ENCODE measurements around the gene MLH3.

The MLH3 gene

GRCh38 chr14:75063491-75064204 lies 12.4 kb upstream of the MLH3 start, which contains the start of gene ACYP1:
ACYP1 (minus strand) TSS chr14:75064024; CDS start chr14:75063553, 471 bp downstream.
- Histone ChIP-seq H3K27ac (ENCODE audit: low read depth, low read length) (no peak within 1 kb of the TSS), H3K27me3 (ENCODE audit: control insufficient read depth, insufficient read depth, low read length) (no peaks in the 10 kb centered on the region), H3K4me3 (ENCODE audit: low read length) (peak within 1 kb of the TSS; percentile 90), H3K9ac (ENCODE audit: low read length) (peak within 1 kb of the TSS; percentile 81), H3K36me3 (ENCODE audit: control insufficient read depth, insufficient read depth, low read length) (no peaks in the 10 kb centered on the region), H3K4me1 (ENCODE audit: control insufficient read depth, insufficient read depth, low read length) (peaks cover 2% of the 10 kb centered on the region)

- Histone ChIP-seq H3K4me1 (ENCODE audit: control insufficient read depth, insufficient read depth, low read length) (peaks cover 2% of the 10 kb centered on the region), H3K27me3 (ENCODE audit: control insufficient read depth, insufficient read depth, low read length) (no peaks in the 10 kb centered on the region), H3K36me3 (ENCODE audit: control insufficient read depth, insufficient read depth, low read length) (no peaks in the 10 kb centered on the region), H3K27ac (ENCODE audit: low read depth, low read length) (no peak overlapping the region), H3K9ac (ENCODE audit: low read length) (no peak overlapping the region), H3K4me3 (ENCODE audit: low read length) (peak overlapping the region; percentile 90)
Measured at GRCh38 chr14:75063013-75063412, 11.7 kb upstream of the MLH3 start.

GRCh38 chr14:75060420-75060819 lies 9.2 kb upstream of the MLH3 start:
- Histone ChIP-seq H3K36me3 (ENCODE audit: control insufficient read depth, insufficient read depth, low read length) (no peaks in the 10 kb centered on the region), H3K27ac (ENCODE audit: low read depth, low read length) (no peak overlapping the region), H3K4me1 (ENCODE audit: control insufficient read depth, insufficient read depth, low read length) (peaks cover 2% of the 10 kb centered on the region), H3K4me3 (ENCODE audit: low read length) (no peak overlapping the region), H3K9ac (ENCODE audit: low read length) (no peak overlapping the region), H3K27me3 (ENCODE audit: control insufficient read depth, insufficient read depth, low read length) (no peaks in the 10 kb centered on the region)

- H3K27ac ChIP-seq (ENCODE audit: low read depth, low read length) = no peak overlapping the region
- H3K36me3 ChIP-seq (ENCODE audit: control insufficient read depth, insufficient read depth, low read length) = no peaks in the 10 kb centered on the region
- no peaks in the 10 kb centered on the region for H3K27me3 ChIP-seq (ENCODE audit: control insufficient read depth, insufficient read depth, low read length)
- no peak overlapping the region for H3K9ac ChIP-seq (ENCODE audit: low read length)
- peaks cover 2% of the 10 kb centered on the region for H3K4me1 ChIP-seq (ENCODE audit: control insufficient read depth, insufficient read depth, low read length)
- no peak overlapping the region for H3K4me3 ChIP-seq (ENCODE audit: low read length)
Measured at GRCh38 chr14:75059642-75060041, 8.4 kb upstream of the MLH3 start.

- Histone ChIP-seq H3K9ac (ENCODE audit: low read length) (no peak overlapping the region), H3K36me3 (ENCODE audit: control insufficient read depth, insufficient read depth, low read length) (no peaks in the 10 kb centered on the region), H3K27ac (ENCODE audit: low read depth, low read length) (no peak overlapping the region), H3K4me1 (ENCODE audit: control insufficient read depth, insufficient read depth, low read length) (peaks cover 2% of the 10 kb centered on the region), H3K27me3 (ENCODE audit: control insufficient read depth, insufficient read depth, low read length) (no peaks in the 10 kb centered on the region), H3K4me3 (ENCODE audit: low read length) (no peak overlapping the region)
Measured at GRCh38 chr14:75054421-75054820, 3.2 kb upstream of the MLH3 start.

GRCh38 chr14:75053396-75054291 lies 2.4 kb upstream of the MLH3 start:
- Histone ChIP-seq H3K27me3 (ENCODE audit: control insufficient read depth, insufficient read depth, low read length) (no peaks in the 10 kb centered on the region), H3K27ac (ENCODE audit: low read depth, low read length) (no peak overlapping the region), H3K36me3 (ENCODE audit: control insufficient read depth, insufficient read depth, low read length) (no peaks in the 10 kb centered on the region), H3K4me1 (ENCODE audit: control insufficient read depth, insufficient read depth, low read length) (peaks cover 5% of the 10 kb centered on the region), H3K4me3 (ENCODE audit: low read length) (no peak overlapping the region), H3K9ac (ENCODE audit: low read length) (no peak overlapping the region)

GRCh38 chr14:75051556-75051899 lies 261 bp upstream of the MLH3 start:
- Histone ChIP-seq H3K4me1 (ENCODE audit: control insufficient read depth, insufficient read depth, low read length) (peaks cover 5% of the 10 kb centered on the region), H3K36me3 (ENCODE audit: control insufficient read depth, insufficient read depth, low read length) (no peaks in the 10 kb centered on the region), H3K9ac (ENCODE audit: low read length) (peak overlapping the region; percentile 70), H3K27ac (ENCODE audit: low read depth, low read length) (peak overlapping the region; percentile 88), H3K4me3 (ENCODE audit: low read length) (peak overlapping the region; percentile 81), H3K27me3 (ENCODE audit: control insufficient read depth, insufficient read depth, low read length) (no peaks in the 10 kb centered on the region)

GRCh38 chr14:75049731-75050201 lies 1.5 kb downstream of the MLH3 start:
- peak overlapping the region; percentile 35 for H3K4me3 ChIP-seq (ENCODE audit: low read length)
- no peak overlapping the region for H3K27ac ChIP-seq (ENCODE audit: low read depth, low read length)

GRCh38 chr14:75049136-75049535 lies 2.1 kb downstream of the MLH3 start:
- H3K27ac ChIP-seq (ENCODE audit: low read depth, low read length) = no peak overlapping the region
- H3K4me3 ChIP-seq (ENCODE audit: low read length) = peak overlapping the region; percentile 35
- no peak overlapping the region for H3K9ac ChIP-seq (ENCODE audit: low read length)
- H3K4me1 ChIP-seq (ENCODE audit: control insufficient read depth, insufficient read depth, low read length) = peaks cover 5% of the 10 kb centered on the region
- no peaks in the 10 kb centered on the region for H3K27me3 ChIP-seq (ENCODE audit: control insufficient read depth, insufficient read depth, low read length)
- peaks cover 2% of the 10 kb centered on the region for H3K36me3 ChIP-seq (ENCODE audit: control insufficient read depth, insufficient read depth, low read length)

More at GRCh38 chr14:75049731-75050201, 1.5 kb downstream of the MLH3 start:
- H3K4me1 ChIP-seq (ENCODE audit: control insufficient read depth, insufficient read depth, low read length) = peaks cover 5% of the 10 kb centered on the region
- peaks cover 2% of the 10 kb centered on the region for H3K36me3 ChIP-seq (ENCODE audit: control insufficient read depth, insufficient read depth, low read length)
- H3K9ac ChIP-seq (ENCODE audit: low read length) = no peak overlapping the region
- no peaks in the 10 kb centered on the region for H3K27me3 ChIP-seq (ENCODE audit: control insufficient read depth, insufficient read depth, low read length)

- Histone ChIP-seq H3K4me1 (ENCODE audit: control insufficient read depth, insufficient read depth, low read length) (peaks cover 5% of the 10 kb centered on the region), H3K27ac (ENCODE audit: low read depth, low read length) (no peak overlapping the region), H3K9ac (ENCODE audit: low read length) (no peak overlapping the region), H3K27me3 (ENCODE audit: control insufficient read depth, insufficient read depth, low read length) (no peaks in the 10 kb centered on the region), H3K4me3 (ENCODE audit: low read length) (no peak overlapping the region), H3K36me3 (ENCODE audit: control insufficient read depth, insufficient read depth, low read length) (peaks cover 2% of the 10 kb centered on the region)
Measured at GRCh38 chr14:75048101-75048500, 3.2 kb downstream of the MLH3 start.

- Histone ChIP-seq H3K4me3 (ENCODE audit: low read length) (no peak overlapping the region), H3K4me1 (ENCODE audit: control insufficient read depth, insufficient read depth, low read length) (peaks cover 5% of the 10 kb centered on the region), H3K9ac (ENCODE audit: low read length) (no peak overlapping the region), H3K36me3 (ENCODE audit: control insufficient read depth, insufficient read depth, low read length) (peaks cover 2% of the 10 kb centered on the region), H3K27ac (ENCODE audit: low read depth, low read length) (no peak overlapping the region), H3K27me3 (ENCODE audit: control insufficient read depth, insufficient read depth, low read length) (no peaks in the 10 kb centered on the region)
Measured at GRCh38 chr14:75047506-75047905, 3.8 kb downstream of the MLH3 start.

- no peak overlapping the region for H3K27ac ChIP-seq (ENCODE audit: low read depth, low read length)
- no peaks in the 10 kb centered on the region for H3K27me3 ChIP-seq (ENCODE audit: control insufficient read depth, insufficient read depth, low read length)
- peaks cover 2% of the 10 kb centered on the region for H3K36me3 ChIP-seq (ENCODE audit: control insufficient read depth, insufficient read depth, low read length)
- H3K4me1 ChIP-seq (ENCODE audit: control insufficient read depth, insufficient read depth, low read length) = peaks cover 5% of the 10 kb centered on the region
- no peak overlapping the region for H3K9ac ChIP-seq (ENCODE audit: low read length)
- H3K4me3 ChIP-seq (ENCODE audit: low read length) = no peak overlapping the region
Measured at GRCh38 chr14:75046899-75047298, 4.4 kb downstream of the MLH3 start.
